DND-41 (cell line): Measurements from ENCODE around the gene RAB11FIP3.

ENCODE experiments used
- CTCF ChIP-seq: IDR thresholded peaks from 2 replicates; pipeline ENCODE4 v1.5.1; 2012; ENCODE audit warnings: borderline replicate concordance, low read length, moderate library complexity, mild to moderate bottlenecking; ENCODE audit not compliant: poor library complexity, severe bottlenecking; ENCODE audit errors: extremely low read depth
- EZH2 ChIP-seq: IDR thresholded peaks from 3 replicates; pipeline ENCODE4 v1.6.1; 2012; ENCODE audit warnings: borderline replicate concordance, low read depth, mild to moderate bottlenecking, moderate library complexity, low read length, inconsistent platforms; ENCODE audit not compliant: severe bottlenecking

GRCh38 chr16:521381-522210, 96.1 kb downstream of the RAB11FIP3 start:
- TF ChIP-seq CTCF (no peak), EZH2 (no peak)
